ENCODE results near the gene DMAC2.
A peak's percentile ranks its signal among the peaks of the same experiment; 100 is the strongest.
"Not testable (repeated sequence)": the region's sequence is repeated elsewhere in the genome, so short reads cannot be mapped to it uniquely, and the experiment has no call there.

Gene DMAC2

DNA sequence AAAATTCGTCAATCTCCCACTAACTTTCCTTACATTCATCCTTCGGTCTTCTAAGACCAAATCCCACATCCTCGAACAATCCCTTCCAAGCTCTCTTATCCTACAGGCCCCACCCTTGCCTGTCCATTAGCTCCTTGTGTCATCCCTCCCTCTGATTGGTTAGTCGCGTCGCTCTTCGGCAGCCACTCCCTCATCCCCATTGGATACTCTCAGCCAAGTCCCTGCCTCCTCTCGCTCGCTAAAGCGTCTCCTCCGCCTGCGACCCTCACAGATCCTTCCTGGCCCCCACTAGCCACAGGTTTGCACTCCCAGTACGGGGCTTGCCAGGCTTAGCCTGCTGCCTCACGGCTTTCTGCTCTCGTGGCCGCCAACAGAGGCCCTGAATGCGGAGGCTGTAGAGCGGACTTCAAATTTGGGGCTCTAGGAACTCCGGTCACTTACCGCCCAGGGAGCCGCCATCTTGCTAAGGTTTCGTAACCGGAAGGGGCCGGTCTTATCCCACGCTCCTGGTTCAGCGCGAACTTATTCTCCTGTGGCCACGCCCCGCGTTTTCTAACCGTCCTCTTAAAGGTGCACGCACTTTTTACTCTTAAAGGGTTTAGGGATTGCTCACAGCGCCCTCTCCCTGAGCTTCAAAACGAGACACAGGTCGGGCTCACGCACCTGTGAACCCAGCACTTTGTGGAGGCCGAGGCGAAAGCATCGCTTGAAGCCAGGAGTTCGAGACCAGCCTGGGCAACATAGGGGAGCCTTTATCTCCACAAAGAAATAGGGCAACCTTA lies at the start of gene DMAC2:
Gene DMAC2 (minus strand): TSS at position 472 of the 782 bp plus-strand sequence. CDS start 13 bp downstream, at position 459.
- DNase-seq: peak; percentile 98

DNA sequence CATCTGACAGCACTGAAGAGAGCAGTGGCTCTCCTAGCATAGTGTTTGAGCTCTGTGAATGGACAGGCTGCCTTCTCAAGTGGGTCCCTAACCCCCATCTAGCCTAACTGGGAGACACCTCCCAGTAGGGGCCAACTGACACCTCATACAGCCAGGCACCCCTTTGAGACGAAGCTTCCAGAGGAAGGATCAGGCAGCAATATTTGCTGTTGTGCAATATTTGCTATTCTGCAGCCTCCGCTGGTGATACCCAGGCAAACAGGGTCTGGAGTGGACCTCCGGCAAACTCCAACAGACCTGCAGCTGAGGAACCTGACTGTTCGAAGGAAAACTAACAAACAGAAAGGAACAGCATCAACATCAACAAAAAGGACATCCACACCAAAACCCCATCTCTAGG lies 47.2 kb upstream of the DMAC2 start:
- DNase-seq: not testable (repeated sequence)

DNA sequence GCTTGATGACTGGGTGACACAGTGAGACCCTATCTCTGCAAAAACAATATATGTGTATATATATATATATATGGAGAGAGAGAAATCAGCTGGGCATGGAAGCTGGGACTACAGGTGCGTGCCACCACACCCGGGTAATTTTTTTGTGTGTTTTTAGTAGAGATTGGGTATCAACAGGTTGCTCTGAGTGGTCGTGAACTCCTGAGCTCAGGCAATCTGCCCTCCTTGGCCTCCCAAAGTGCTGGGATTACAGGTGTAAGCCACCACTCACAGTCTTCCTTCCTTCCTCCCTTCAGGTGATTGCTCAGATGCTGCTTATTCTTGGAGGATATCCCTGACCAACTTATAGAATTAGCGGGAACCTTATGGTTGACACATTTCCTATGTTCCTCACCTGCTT lies 45.1 kb upstream of the DMAC2 start:
- DNase-seq: no peak

DNA sequence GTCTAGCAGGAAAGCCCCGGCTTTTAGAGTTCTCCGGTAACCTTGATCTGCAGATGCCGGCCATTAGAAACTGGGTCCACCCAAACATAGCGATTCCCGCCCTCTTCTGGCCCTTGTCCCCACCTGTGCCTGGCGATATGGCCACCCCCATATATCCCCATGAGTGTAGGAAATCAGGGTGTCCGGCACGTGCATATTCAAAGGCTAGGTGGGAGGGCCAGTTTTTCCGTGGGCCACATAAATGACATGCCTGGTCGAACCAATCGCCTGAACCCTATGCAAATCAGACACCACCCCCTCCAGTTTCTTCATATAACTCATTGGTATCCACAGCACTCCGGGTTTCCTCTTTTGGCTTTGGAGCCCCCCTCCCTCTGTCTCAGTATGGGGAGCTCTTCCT lies 40.6 kb upstream of the DMAC2 start:
- no peak for DNase-seq

DNA sequence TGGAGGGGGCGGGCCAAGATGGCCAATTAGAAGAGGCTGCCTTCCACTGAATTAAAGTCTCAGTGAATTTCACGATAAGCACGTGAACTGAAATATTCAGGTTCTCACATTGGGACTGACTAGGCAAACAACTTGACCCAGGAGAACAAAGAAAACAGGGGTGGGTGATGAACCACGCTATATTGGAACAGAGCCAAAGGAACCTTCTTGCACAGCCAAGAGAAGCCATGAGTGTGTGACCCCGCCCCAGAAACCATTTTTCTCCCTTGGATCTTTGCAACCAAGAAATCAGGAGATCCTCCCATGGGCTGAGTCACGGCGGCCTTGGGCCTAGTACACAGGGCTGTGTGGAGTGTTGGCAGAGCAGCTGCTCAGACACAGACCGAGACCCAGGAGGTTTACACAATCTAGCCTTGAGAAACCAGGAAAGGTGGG lies 40.1 kb upstream of the DMAC2 start:
- DNase-seq: no peak

DNA sequence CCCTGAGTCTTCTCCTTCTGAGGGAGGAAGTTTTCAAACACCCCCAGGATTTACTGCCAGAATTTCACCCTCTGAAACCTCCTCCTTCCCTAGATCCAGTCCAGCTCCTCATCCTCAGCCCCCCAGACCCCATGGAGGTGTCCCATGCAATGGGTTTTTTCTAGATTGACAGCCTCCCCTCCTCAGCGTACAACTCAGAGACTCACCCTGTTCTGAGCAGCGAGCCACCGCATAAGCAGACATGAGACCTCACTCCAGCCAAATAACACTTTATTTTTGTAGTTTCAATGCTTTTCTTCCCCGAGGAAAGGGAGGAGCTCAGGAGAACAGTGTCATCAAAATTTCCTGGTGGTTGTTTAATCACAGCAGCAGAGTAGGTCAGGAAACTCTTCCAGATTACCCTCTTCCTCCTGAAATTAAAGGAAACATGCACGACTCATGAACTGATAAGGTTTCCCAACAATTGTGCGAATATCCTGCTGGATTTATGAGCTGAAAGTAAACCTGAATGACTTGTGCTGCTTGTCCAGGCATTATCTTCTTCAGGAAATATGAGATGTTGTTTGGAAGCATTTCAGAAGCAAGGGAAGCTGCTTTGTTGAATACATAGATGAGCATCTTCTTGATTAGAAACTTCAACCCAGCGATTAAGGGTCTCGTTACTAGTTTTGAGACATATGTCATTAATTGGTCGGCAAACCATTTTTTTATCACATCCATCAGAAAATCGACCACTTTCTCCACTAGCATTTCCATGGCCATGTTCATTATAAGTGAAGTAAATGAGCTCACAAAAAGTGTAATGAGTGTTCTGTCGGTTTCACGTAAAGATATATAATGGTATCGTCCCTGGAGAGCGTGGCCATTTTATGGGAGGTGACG lies 39.4 kb upstream of the DMAC2 start:
- no peak for DNase-seq

DNA sequence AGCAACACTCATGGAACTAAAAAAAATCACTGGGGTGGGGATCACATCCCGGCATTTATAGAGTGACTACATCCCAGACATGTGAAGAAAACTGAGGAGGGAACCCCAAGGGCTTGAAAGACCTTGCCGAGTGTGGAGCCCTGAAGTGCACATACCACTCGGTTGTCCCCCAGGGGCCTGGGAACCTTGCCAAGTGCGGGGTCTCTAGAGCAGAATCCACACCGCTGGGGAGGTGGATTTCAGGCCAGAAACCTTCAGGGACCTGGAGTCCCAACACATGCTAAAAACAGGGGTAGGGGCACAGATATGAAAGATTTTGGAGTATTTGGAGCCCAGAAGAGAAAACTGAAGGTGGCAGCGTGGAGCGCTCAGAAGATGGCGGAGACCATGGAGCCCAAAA lies 38.5 kb upstream of the DMAC2 start:
- DNase-seq: no peak

DNA sequence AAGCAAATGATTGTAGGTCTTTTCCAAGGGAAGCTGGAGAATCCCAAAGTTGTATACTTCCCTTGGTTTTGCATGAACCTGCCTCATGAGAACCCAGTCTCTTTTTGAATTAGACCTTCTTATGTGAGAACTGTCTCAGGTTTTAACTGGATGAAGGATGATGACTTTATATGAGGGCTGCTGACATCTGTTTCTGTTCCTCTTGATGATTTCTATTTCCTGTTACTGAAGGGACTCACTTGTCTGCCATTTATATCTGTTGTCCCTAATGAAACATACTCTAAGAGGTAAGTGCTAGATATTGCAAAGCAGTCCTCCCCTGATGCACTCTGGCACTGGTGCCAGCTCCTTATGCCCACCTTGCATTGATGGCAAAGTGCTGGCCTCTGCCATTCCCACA lies 36.9 kb upstream of the DMAC2 start:
- no peak for DNase-seq

DNA sequence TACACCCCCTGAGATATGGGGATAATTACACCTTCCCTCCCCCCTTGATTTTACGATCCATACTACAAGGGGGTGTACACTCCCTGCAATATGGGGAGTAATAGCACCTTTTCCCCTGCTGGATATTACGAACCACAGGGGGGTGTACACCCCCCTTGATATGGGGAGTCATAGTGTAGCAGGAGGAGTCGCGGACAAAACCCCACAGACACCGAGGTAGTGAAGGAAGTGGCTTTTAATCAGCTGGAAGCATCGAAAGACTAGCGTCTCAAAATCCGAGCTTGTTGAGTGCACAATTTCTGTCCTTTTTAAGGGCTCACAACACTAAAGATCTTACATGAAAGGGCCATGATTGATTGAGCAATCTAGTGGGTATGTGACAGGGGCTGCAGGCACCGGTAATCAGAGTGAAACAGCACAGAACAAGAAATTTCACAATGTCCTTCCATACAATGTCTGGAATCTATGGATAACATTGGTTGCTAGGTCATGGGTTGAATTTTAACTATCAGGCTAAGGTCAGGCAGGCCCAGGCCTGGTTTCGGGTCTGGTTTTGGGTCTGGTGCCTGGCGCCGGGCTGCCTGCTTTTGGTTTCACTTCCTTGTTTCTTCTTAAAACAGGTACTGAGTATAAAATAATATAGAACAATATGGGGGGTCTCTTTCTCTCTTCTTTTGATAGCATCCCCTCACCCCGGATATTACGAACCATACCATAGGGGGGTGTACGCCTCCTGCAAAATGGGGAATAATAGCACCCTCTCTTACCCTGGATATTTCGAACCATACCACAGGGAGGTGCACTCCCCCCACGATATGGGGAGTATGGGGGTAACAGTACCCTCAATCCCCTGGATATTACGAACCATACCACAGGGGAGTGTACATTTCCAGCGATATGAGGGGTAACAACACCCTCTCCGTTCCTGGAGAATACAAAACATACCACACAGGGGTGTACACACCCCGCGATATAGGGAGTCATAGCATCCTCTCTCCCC lies 23.8 kb upstream of the DMAC2 start:
- not testable (repeated sequence) for DNase-seq

DNA sequence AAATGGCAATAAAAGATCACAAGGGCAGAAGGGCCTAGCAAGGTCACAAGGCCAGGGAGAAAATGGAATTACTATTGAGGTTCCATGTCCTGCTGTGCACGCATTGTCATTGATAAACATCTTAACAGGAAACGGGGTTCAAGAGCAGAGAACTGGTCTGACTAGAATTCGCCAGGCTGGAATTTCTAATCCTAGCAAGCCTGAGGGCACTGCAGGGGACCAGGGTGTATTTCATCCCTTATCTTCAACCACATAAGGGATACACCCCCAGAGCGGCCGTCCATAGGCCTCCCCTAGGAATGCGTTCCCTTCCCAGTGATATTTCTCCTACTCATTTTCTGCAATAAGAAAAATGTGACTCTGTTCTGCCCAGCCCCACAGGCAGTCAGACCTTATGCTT lies 22.8 kb upstream of the DMAC2 start:
- no peak for DNase-seq

DNA sequence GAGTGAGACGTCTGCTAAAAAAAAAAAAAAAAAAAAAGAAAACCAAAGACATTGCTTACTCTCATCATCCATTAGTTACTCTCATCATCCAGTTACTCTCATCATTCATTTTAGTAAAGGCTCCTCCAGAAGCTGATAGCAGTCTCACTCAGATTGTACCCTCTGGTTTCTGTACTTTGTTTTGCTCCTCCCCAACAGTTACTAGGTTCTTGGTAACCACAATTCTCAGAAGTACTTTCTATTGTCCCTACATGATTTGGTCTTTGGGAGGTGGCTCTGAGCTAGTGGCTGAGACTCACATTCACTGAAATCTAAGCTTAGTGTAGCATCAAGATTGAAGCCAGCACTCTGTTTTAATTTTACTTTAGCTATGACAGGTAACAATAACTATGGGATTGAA lies 17.5 kb upstream of the DMAC2 start:
- DNase-seq: no peak

DNA sequence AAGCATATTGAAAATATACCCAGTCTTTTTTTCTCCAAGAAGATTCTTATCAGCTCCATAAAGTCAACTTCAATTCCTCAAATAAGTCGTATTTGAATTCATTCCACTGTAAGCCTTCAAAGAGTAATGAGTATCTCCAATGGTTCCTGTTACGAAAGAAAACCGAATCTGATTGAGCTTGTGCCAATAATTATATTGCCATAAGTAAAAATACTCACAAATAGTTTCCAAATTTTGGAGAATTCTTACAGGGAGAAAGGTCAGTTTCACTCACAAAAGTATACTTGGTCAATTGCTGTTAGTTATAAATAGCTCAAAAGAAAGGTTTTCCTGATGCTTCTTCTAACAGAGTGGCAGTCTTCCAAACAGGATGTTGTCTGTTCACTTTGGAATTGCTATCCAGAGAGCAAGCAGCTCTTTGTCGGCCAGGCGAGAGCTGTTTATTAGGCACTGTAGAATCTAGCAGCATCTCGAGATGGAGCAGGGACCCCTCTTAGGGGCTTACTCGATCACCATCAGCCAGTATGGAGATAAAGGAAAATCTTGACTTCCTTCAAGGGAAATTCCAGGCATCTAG lies 16.7 kb upstream of the DMAC2 start:
- no peak for DNase-seq

DNA sequence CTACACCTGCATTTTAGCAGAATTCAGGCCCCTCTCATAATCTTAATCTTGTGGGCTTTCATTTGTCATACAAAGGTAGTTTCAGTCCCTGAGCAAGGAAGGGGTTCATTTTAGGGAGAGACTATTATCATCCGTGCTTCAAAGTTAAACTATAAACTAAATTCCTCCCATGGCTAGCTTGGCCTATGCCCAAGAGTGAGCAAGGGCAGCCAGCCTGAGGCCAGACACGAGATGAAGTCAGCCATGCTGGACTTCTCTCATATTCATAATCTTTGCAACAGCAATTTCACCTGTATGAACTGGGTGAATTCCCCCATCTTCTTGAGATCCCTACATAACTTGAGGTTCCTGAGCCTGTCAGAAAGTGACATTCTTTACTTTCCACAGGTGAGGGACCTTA lies 16.2 kb upstream of the DMAC2 start:
- DNase-seq: no peak

DNA sequence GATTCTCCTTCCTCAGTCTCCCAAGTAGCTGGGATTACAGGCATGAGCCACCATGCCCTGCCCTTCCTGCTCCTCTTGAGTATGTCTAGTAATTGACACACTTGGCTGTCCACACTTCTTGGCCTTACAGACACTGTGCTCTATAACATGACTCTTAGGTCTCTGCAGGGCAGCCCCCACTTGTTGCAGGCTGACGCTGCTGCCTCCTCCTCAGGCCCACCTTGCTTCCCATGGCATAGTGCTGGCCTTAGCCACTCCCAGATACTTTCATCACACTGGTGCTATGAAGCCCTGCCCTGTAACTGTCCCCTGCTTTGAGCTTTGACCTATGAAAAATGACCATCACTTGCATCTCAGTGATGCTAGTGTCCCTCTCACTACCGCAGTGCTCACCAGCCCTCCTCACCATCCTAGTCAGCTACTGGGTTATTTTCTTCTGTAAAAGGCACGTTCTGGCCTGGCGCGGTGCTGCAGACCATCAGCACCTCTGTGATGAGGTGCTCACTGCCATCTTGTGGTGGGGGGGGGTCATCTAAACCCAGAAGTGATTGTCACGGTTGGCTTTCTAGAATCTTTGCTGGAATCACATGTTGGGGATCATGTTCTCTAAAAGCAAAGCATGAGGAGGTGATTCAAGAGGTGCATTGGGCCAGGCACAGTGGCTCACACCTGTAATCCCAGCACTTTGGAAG lies 13.0 kb upstream of the DMAC2 start:
- no peak for DNase-seq

DNA sequence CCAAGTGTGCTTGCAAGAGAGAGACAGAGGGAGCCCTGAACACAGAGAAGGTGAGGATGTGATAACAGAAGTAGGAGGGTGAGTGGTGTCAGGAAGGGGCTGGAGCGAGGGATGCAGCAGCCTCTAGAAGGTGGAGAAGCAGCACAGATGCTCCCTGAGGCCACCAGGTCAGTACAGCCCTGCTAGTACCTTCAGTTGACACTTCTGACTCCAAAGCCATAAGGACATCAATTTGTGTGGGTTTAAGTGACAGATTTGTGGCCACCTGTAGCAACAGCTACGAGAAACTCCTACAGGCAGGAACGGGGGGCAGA lies 10.1 kb upstream of the DMAC2 start:
- DNase-seq: no peak

DNA sequence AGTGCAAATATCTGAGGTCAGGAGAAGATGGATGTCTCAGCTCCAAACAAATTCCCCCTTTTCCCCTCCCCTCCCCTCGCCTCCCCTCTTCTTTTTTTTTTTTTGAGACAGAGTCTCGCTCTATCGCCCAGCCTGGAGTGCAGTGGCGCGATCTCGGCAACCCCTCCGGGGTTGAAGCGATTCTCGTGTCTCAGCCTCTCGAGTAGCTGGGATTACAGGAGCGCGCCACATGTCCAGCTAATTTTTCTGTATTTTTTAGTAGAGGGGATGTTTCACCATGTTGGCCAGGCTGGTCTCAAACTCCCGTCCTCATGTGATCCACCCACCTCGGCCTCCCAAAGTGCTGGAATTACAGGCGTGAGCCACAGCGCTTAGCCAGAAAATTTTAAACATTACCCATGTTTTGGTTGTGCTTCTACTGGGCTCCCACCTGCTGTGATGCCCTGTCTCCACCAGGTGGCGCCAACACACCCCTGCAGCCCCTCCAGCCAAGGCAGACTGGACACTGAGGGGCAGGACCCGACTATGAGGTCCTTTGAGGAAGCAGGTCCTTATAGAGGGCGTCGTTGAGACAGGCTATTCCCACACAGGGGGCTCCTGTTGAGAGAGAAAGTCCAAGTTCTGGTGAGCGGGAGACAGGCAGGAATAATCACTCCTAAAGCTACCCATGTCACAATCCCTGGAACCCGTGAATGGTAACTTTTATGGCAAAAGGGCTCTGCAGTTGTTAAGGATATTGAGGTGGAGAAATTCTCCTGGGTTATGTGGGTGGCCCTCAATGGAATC lies 9.6 kb upstream of the DMAC2 start:
- DNase-seq: peak; percentile 63

DNA sequence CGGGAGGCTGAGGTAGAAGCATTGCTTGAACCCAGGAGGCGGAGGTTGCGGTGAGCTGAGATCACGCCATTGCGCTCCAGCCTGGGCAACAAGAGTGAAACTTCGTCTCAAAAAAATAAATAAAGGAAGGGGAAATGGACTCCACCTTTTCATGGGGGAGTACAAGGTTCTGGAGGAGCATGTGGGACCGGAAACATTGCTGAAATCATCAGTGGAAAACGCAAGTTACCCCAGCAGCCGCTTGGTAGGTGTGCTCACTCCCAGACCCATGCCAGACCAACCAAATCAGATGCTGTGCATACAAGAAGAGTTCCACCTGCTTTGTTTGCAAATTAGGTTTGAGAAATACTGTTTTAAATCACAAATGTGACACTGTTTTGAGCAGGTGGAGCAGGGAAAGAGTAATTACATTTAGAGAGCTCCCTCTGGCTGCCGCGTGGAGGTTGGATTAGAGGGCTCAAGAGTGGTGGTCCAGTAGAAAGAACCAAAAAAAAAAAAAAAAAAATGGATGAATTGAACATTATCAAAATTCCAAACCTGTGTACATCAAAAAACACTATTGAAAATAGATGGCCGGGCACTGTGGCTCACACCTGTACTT lies 8.1 kb upstream of the DMAC2 start:
- no peak for DNase-seq

DNA sequence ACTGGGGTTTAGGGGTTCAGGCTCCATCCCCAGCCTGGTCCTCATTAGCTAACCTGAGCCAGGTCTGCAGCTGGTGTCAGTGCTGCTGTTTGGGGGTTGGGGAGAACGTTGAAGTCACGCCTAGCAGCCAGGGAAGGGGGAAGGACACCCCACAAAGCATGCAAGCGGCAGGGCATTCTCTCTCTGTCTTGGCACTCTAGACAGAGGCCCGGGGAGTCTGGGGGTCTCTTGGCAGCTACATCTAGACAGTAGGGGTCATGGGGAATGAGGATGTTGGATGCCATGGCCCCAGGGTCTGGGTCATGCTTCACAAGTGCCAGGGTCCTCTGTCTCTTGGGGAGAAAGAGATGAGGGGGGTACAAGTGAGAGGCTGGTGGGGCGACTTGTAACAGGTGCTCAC lies 5.9 kb upstream of the DMAC2 start:
- no peak for DNase-seq

DNA sequence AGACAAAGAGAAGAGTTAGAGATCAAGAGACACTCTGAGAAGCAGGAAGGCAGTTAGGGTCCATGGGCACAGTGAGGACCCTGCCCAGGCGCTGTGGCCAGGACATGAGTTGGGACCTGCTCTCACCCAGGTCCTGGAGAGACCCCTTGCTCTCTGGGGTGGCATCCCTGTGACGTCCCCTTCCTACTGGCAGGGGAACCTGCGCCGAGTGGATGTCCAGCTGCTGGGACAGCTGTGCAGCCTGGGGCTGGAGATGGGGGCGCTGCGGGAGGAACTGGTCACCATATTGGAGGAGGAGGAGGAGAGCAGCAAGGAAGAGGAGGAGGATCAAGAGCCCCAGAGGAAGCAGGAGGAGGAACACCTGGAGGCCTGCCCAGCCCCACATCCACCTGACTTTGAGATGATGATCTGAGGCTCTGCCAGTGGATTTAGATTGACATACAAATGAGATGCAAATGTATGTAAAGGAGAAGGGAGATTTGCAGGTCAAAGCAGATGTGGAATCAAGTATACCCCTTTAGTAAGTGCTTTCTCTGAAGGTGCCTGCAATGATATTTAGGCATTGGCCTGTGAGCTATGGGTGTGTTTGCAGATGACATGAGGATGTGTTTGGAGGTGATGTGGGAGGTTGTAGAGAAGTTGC lies 4.2 kb upstream of the DMAC2 start:
- no peak for DNase-seq

Measured in NCI-H1105 treated with DMSO at 0.1 percent for 48 hours (cell line).